ENCODE results near the gene LMBR1.

DNA sequence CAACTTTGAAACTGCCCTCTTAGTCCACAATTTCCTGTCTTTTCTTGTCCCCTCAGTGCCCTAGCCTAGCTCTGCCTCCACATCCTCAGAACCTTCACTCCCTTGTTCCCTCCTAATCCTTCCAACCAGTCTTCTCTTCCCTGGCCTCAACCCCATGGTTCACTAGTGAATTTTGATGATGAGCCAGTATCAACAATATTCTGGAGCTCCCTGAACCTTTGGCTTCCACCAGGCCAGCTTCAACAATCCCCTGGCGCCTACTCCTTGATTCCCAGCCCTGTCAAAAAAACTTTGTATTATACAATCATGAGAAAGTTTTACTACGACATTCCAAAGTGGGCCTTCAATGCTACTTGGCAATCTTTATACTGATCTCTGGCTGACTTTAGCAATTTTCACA lies 116.5 kb downstream of the LMBR1 start:
- TF ChIP-seq CTCF (IDR thresholded peaks at IDR 0.05) (no peak), SIN3A (IDR thresholded peaks at IDR 0.05; ENCODE audit: borderline replicate concordance, insufficient read depth, low read depth, low read length) (no peak), POLR2AphosphoS5 (IDR thresholded peaks at IDR 0.05; ENCODE audit: low read depth, low read length) (no peak)
